ENCODE data around the gene OXT.

DNA sequence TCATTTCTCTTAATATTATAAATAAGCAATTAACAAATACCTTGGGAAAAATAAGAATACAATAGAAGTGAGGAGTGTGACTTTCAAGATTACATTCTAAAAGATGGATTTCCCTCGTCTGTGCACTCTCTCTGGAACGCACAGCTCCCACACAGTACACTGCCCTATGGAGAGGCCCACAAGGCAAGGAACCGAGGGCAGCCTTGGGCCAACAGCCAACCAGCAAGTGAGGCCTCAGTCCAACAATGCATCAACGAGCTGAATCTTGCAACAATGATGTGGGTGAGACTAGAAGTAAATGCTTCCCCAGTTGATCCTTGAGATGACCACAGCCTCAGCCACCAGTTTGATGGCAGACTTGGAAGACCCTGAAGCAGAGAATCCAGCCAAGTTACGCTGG lies 47.6 kb downstream of the OXT start:
- TF ChIP-seq CTCF (IDR thresholded peaks at IDR 0.05; ENCODE audit: low read depth, low read length, poor library complexity, severe bottlenecking) (no peak), EZH2phosphoT487 (IDR thresholded peaks at IDR 0.05; ENCODE audit: borderline replicate concordance, low read length) (no peak)
